OCI-M1 (cell line): ENCODE data around the gene NHSL1.

ENCODE experiments used
- DNase-seq: peaks from one replicate; lab custom pipeline; 2025; lab: John Stamatoyannopoulos, UW

Gene NHSL1

GRCh38 chr6:138524526-138524925, 25.2 kb upstream of the NHSL1 start:
- no peak for DNase-seq

DNA sequence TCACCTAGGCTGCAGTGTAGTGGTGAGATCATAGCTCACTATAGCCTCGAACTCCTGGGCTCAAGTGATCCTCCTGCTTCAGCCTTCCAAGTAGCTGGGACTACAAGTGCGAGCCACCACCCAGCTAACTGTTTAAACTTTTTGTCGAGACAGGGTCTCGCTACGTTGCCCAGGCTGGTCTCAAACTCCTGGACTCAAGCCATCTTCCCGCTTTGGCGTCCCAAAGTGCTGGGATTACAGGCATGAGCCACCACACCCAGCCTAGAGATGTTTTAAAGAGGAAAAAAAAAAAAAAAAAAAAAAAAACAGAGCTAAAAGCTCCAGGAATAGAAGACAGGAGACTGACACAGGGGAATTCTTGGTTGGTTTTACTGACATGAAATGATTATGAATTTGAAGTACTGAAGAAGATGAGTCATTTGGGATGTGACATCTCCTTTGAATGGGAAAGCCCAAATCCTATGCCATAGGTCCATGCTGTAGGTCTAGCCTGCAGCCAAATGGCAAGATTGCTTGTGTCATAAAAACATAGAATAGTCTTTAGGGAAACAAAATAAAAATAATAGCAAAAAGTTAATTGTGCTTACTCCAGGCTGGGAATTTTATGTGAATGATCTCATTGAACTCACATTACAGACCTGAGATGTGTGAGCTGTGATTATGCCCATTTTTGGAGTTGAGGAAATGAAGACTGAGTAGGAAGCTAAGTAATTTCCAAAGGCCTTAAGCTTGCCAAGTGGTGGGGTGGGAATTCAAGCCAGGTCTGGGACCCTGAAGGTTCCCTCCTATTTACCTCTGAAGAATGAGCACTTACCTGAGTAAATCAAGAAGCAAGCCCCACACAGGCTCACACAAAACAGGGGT, 24.3 kb upstream of the NHSL1 start:
- DNase-seq = no peak

- DNase-seq = no peak
Observed at GRCh38 chr6:138522611-138523010, 23.3 kb upstream of the NHSL1 start.

DNA sequence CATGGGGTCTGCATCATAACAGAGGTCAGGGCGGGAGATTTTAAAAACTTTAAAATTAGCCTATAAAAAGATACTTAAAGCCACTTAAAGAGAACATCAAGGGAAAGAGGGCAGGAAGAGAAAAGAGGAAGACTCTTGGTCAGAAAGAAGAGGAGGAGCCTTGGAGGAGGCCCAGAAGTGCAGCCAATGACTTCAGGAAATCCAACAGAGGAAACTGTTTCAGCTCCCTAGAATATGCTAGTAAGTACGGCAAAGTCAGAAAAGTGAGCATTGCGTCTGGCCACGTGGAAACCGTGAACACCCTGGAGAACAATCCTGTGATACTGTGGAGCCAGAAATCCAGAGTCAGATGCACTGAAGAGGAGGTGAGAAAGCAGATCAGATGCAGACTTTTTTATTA, 22.5 kb upstream of the NHSL1 start:
- peak; percentile 13 for DNase-seq

GRCh38 chr6:138520463-138520862, 21.2 kb upstream of the NHSL1 start:
- peak; percentile 52 for DNase-seq

GRCh38 chr6:138518054-138518453, 18.8 kb upstream of the NHSL1 start:
- DNase-seq = no peak

DNA sequence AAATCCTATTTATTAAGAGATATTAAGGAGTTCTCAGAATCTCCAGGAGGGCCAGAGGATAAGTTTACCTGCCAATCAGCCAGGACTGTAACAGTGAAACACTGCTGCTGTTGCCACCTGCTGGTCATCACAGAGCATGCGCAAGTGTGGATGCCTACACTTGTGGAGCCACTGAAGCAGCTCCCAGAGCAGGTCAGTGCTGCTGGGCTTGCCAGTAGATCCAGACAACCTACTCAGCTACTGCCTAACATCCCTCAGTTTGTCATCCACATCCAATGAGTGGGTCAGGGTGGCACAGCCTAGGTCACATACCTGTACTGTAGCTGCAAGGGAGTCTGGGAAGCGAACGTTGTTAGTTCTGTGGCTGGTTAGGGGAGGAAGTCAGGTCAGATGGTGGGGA, 18.3 kb upstream of the NHSL1 start:
- peak; percentile 62 for DNase-seq

DNA sequence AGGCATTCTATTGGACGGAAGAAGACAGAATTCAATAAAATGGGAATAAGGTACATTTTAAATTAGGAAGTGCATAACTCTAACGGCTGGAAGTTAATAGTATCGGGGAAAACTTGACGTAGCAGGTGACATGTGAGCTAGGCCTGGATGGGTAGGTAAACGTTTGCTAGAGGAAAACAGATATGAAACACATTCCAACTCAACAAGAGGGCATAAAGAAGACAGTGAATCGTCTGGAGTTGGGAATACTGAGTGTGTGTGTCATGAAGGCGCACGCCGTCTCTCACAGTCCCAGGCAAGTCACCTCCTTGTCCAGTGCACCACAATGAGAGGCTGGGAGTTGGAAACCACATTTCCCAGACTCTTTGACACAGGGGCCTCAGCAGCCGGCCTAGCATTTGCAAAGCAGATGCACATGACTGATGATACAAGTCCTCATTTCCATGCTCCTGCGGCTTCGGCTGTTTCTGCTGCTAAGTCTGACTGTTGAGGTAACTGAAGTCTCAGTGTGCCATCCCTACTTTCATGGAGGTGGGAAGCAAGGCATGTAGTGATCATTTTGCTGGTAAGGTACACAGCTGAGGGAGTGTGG, 16.5 kb upstream of the NHSL1 start:
- no peak for DNase-seq

DNA sequence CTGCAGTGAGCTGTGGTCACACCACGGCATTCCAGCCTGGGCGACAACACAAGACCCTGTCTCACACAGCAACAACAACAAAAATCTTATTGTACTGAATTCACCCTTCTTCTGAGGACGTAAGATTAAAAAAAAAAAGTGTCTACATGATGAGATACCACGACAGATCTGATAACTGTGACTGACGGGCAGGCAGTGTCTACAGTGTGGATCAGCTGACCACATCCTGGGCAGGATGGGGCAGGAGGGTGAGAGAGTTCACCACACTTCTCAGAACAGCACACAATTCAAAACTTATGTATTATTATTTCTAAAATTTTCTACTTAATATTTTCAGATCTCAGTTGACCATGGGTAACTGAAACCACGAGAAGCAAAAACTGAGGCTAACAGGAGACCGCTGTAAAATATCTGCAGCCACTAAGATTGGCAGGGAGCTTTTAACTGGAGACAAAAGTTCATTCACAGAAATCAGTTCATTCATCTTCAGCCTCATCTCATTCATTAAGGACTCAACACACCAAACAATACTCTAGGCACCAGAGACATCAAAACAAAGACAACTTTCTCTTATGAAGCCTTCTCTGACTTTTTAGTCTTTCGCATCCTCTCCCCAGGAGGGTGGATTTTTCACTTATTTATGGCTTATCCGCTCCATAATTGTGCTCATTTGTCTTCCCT, 15.7 kb upstream of the NHSL1 start:
- DNase-seq = no peak

DNA sequence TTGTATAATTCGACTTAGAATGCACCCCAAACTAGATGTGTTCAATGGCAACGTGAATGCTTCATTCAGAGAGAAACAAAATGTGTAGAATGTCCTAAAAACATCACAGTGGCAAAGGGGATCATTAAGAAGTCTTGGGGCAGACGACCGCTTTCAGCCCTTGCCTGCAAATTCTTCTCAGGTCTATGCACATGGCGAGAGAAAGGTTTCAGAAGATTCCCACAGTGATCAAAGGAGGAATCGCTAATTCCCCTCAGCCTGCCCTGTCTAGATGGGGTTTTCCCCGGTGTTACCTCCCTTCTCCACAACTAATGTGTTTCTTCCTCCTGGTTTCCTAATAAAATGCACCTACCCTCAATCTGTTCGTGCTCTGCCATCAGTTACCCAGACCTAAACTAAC, 13.3 kb upstream of the NHSL1 start:
- no peak for DNase-seq

DNA sequence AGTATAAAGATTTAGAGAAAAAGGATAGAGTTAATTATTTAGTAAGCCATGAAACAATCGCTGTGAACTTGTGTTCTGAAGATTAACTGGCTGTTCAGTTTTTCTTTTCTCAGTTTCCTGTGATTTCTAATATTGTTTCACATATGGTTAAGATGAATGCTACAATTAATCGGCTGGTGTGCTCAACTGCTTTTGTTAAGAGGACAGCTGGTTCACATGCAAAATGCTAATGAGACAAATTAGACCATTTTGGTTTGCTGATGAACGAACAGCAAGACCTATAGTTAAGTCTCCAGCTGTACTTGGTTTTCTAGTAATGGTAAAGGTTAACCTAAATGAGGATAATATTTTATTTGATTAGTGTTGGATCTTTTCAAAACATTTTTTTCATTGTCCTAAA, 10.8 kb upstream of the NHSL1 start:
- DNase-seq = no peak

DNA sequence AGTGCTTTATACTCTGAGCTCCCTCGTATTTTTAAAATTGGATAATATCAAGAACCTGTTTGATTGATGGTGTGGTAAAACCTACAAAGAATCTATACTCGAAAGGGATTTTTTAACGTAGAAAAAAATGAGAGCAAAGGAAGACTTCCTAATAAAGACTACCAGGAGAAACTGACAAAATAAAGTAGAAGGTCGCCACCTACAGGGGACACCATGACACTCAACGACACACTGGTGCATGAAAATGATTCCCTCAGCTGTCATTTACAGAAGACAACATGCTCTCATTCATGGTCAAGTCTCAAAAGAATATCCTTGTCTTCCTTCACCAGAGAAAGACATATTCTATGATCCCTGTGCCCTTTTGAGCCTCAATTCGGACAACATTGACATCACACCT, 10.1 kb upstream of the NHSL1 start:
- peak; percentile 54 for DNase-seq

GRCh38 chr6:138508676-138508988, 9.3 kb upstream of the NHSL1 start:
- no peak for DNase-seq

DNA sequence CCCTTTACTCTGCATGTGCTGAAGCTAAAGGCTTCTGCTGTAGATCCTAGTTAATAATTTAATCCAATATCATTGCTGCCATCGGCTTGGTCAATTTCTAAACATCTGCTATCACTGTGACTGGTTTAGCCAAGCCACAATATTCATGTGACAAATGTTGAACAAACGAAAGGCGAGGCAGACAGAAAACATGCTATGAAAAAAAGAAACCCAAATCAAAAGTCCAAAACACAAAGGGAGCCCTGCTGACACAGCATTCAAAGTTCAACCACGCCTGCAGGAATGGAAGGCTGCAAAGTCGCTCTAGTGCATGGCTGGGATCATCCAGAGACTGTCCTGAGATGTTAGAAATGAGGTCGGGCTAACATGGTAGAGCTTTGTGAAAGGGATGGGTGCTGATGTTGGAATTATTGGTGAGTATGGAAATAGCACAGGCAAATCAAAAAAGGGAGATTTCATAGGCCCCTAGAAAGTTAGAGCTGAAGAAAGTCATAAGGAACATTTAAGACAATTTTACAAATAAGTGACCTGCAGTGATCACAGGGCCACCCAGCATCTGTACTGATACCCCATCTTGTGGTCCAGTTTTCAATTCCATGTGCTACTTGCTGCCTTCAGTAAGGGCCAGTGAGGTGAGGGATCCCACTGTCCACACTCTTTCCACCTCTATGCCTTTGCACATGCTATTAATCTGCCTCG, 8.8 kb upstream of the NHSL1 start:
- no peak for DNase-seq

DNA sequence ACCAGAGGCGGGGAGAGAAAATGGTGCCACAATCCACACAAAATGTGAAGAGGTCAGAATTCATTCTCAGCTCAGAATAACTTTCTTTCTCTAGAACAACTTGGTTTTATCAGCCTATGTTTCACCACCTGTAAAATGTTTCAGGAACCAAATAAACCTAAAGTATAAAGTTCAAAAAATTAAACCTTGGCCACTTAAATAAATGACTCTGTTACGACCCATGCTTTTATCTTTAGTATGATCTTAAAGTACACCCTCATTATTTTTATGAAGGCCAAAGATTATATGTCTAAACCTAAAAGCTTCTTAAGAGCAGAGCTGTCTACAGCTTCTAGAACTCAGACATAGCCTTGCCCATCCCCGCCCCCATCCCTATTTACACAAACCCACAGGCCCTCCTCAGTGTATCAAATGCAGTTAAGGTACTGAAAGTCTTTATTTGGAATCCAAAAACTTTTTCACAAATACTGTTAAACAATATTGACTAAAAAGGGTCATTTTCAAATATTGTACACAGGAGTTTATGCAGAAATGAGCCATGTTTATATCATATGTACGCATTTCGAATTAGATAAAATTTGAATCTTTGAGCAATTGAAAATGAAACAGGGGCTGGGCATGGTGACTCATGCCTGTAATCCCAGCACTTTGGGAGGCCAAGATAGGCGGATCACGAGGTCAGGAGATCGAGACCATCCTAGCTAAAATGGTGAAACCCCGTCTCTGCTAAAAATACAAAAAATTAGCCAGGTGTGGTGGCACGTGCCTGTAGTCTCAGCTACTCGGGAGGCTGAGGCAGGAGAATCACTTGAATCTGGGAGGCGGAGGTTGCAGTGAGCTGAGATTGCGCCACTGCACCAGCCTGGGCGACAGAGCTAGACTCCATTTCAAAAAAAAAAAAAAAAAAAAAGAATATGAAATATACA, 5.7 kb upstream of the NHSL1 start:
- DNase-seq = no peak

GRCh38 chr6:138503881-138504680, 4.8 kb upstream of the NHSL1 start:
- DNase-seq = no peak

DNA sequence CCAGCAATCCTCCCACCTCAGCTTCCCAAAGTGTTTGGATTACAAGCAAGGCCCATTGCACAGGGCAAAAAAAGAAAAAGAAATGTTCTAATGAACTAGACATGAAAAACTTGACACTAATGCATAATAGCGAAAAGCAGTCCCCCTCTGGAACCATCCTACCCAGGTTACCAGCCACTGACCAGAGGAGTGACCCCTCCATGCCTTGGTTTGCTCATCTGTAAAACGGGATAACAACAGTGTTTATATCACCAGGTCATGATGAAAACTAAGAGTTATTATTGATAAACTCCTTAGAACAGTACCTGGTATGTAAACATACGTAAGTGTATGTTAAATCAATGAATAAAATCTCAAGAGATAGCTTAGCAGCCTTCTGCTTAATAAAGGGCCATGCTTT, 3.3 kb upstream of the NHSL1 start:
- no peak for DNase-seq

- DNase-seq = no peak
Observed at GRCh38 chr6:138500867-138501446, 1.7 kb upstream of the NHSL1 start.

DNA sequence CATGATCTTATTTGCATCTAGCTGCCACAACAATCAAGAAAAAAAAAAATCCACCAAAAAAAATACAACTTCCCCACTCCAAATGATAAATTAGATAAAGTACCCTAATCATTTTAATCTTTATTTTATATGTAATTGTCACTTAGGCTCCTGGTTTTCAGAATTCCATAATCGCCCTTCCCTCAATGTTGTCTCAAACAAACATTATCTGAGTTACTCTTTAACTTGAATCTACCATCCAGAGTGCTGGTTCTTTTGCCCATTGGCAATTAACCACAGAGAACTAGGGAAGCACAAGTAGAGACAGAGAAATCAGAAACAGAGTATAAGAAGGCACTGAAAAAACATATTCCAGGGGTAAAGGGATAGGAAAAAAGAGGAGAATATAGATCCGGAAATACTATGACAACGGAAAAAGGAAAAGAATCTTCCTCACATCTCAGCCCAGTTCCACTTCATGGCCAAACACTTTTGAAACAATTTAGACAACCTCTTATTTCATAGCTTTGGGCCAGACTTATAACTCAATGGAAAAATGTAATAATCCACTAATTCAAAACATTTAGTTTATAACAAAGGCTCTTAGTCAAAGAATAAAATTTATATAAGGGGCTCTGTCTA, 861 bp upstream of the NHSL1 start:
- DNase-seq = no peak
